ENCODE results near the gene IGLON5. TPM values are rescaled to one million over a fixed set of nuclear protein-coding genes. Genes with fewer than 3 reads are reported as not detected.

IGLON5 gene
- total RNA-seq, 2 experiments from 2014 or later, result not detected

DNA sequence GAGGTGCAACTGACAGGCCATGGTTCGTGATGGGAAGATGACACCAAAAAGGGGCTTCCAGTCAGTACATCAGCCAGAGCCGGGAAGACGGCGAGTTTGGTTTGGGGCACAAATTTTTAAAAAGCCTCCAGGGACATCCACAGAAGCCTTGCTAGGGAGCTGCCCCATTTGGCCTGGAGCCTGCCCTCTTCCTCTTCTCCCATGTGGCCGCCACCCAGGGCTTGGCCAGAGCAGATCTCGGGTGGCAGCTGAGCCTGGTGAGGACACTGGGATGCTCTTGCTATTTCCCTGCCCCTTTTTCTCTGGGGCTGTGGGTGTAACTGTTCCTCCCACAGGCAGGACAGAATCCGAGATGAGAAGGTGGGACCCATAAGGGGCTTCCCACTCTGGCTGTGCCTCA lies 46.5 kb downstream of the IGLON5 start:
- CTCF ChIA-PET (ENCODE audit: unreplicated experiment), result interaction anchor here (1.0 kb wide), 1 partner anchor 18 kb away, joined by 4 read pairs; no protein-coding TSS in a partner anchor

DNA sequence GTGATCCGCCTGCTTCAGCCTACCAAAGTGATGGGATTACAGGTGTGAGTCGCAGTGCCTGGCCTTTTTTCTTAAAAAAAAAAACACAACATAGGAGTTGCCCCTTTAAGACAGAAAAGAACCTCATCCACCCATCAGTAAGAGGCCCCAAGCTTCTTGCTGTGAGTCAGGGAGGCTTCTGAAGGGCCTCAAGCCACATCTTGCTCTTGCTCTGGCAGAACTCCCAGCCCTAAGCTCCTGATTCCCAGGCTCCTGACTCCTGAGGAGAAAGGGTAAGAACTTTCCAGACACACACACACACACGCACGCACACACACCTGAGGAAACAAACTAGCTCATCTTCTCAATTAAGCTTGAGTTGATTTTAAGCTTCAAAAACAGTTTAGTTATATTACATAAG lies 47.9 kb downstream of the IGLON5 start:
- Histone ChIP-seq H3K27ac (ENCODE audit: low read depth, low read length, poor library complexity, severe bottlenecking) (no peak overlapping the region), H3K4me1 (ENCODE audit: insufficient read depth, low read length, poor library complexity, severe bottlenecking) (peaks cover 19% of the 10 kb centered on the region), H3K9me3 (ENCODE audit: low read length) (no peaks in the 10 kb centered on the region), H2AFZ (ENCODE audit: low read length) (no peak overlapping the region), H3K9me2 (ENCODE audit: insufficient read depth, low read length) (no peaks in the 10 kb centered on the region), H3K79me2 (ENCODE audit: insufficient read depth, low read depth, low read length) (no peaks in the 10 kb centered on the region), H3K4me2 (ENCODE audit: low read length) (no peak overlapping the region), H3K36me3 (ENCODE audit: insufficient read depth, low read length) (no peaks in the 10 kb centered on the region), H3K4me3 (ENCODE audit: low read depth, low read length, poor library complexity, severe bottlenecking) (no peak overlapping the region), H4K20me1 (ENCODE audit: insufficient read depth, low read length) (no peaks in the 10 kb centered on the region)
- intact Hi-C loops (cut with micrococcal nuclease; ENCODE audit: unreplicated experiment), result no loop called here
- no peak for DNase-seq (ENCODE audit: low spot score)
- TF ChIP-seq EZH2phosphoT487 (IDR thresholded peaks at IDR 0.05; ENCODE audit: borderline replicate concordance, low read depth, low read length), result no peak
- TF ChIP-seq, protein P1, sequence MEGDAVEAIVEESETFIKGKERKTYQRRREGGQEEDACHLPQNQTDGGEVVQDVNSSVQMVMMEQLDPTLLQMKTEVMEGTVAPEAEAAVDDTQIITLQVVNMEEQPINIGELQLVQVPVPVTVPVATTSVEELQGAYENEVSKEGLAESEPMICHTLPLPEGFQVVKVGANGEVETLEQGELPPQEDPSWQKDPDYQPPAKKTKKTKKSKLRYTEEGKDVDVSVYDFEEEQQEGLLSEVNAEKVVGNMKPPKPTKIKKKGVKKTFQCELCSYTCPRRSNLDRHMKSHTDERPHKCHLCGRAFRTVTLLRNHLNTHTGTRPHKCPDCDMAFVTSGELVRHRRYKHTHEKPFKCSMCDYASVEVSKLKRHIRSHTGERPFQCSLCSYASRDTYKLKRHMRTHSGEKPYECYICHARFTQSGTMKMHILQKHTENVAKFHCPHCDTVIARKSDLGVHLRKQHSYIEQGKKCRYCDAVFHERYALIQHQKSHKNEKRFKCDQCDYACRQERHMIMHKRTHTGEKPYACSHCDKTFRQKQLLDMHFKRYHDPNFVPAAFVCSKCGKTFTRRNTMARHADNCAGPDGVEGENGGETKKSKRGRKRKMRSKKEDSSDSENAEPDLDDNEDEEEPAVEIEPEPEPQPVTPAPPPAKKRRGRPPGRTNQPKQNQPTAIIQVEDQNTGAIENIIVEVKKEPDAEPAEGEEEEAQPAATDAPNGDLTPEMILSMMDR (conservative IDR thresholded peaks at IDR 0.05; ENCODE audit: low read length), result no peak
- ChIA-PET CTCF (ENCODE audit: unreplicated experiment) (no interaction called here), POLR2A (no interaction called here)
- no TSS peak for BruUV-seq (replicated peaks)

More for the DNA sequence above, 46.5 kb downstream of the IGLON5 start:
- H3K79me2 ChIP-seq (ENCODE audit: insufficient read depth, low read depth, low read length), result no peaks in the 10 kb centered on the region
- no peaks in the 10 kb centered on the region for H3K9me3 ChIP-seq (ENCODE audit: low read length)
- H3K27ac ChIP-seq (ENCODE audit: low read depth, low read length, poor library complexity, severe bottlenecking), result no peak overlapping the region
- TF ChIP-seq, protein P1 (conservative IDR thresholded peaks at IDR 0.05; ENCODE audit: low read length), result no peak
- no peak for TF ChIP-seq EZH2phosphoT487 (IDR thresholded peaks at IDR 0.05; ENCODE audit: borderline replicate concordance, low read depth, low read length)
- peaks cover 11% of the 10 kb centered on the region for H3K4me1 ChIP-seq (ENCODE audit: insufficient read depth, low read length, poor library complexity, severe bottlenecking)
- BruUV-seq (replicated peaks), result no TSS peak
- H2AFZ ChIP-seq (ENCODE audit: low read length), result no peak overlapping the region
- no peaks in the 10 kb centered on the region for H4K20me1 ChIP-seq (ENCODE audit: insufficient read depth, low read length)
- POLR2A ChIA-PET, result no interaction called here
- no peak overlapping the region for H3K4me3 ChIP-seq (ENCODE audit: low read depth, low read length, poor library complexity, severe bottlenecking)
- no peak for DNase-seq (ENCODE audit: low spot score)
- no peaks in the 10 kb centered on the region for H3K9me2 ChIP-seq (ENCODE audit: insufficient read depth, low read length)
- no peaks in the 10 kb centered on the region for H3K36me3 ChIP-seq (ENCODE audit: insufficient read depth, low read length)
- intact Hi-C loops (cut with micrococcal nuclease; ENCODE audit: unreplicated experiment), result no loop called here
- H3K4me2 ChIP-seq (ENCODE audit: low read length), result no peak overlapping the region

DNA sequence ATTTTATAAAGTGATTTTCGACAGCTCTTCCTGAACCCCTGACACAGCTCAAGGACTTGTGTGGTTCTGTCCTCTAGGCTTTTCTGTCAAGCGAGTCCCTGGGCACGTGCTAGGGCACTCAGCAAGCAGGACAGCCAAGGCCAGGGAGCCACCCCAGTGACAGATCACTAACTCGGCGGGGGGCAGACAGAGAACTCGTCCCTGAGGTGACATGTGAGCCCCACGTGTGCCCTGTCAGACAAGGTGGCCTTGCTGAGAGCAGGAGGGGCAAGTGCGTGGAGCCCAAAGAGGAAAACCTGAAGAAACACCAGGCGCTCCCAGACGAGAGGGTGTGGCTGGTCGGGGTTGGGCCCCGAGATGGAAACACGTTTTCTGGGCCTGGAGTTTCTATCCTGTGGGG lies 49.8 kb downstream of the IGLON5 start:
- Histone ChIP-seq H3K79me2 (ENCODE audit: insufficient read depth, low read depth, low read length) (peaks cover 10% of the 10 kb centered on the region; the same call in 1 of the 2 replicates), H3K36me3 (ENCODE audit: insufficient read depth, low read length) (no peaks in the 10 kb centered on the region), H3K4me3 (ENCODE audit: low read depth, low read length, poor library complexity, severe bottlenecking) (no peak overlapping the region), H4K20me1 (ENCODE audit: insufficient read depth, low read length) (no peaks in the 10 kb centered on the region), H3K27ac (ENCODE audit: low read depth, low read length, poor library complexity, severe bottlenecking) (no peak overlapping the region), H3K9me2 (ENCODE audit: insufficient read depth, low read length) (no peaks in the 10 kb centered on the region), H3K9me3 (ENCODE audit: low read length) (no peaks in the 10 kb centered on the region), H3K4me1 (ENCODE audit: insufficient read depth, low read length, poor library complexity, severe bottlenecking) (peaks cover 27% of the 10 kb centered on the region), H2AFZ (ENCODE audit: low read length) (no peak overlapping the region), H3K4me2 (ENCODE audit: low read length) (no peak overlapping the region)
- ChIA-PET CTCF (ENCODE audit: unreplicated experiment) (interaction anchor here (0.5 to 1.0 kb wide), 2 partner anchors 22 to 829 kb away, joined by 3 read pairs; partner anchors contain the start of gene PPP2R1A), POLR2A (no interaction called here)
- DNase-seq (ENCODE audit: low spot score), result no peak
- TF ChIP-seq, protein P1 (conservative IDR thresholded peaks at IDR 0.05; ENCODE audit: low read length), result no peak
- TF ChIP-seq EZH2phosphoT487 (IDR thresholded peaks at IDR 0.05; ENCODE audit: borderline replicate concordance, low read depth, low read length), result no peak
- no TSS peak for BruUV-seq (replicated peaks)
- intact Hi-C loops (cut with micrococcal nuclease; ENCODE audit: unreplicated experiment), result no loop called here

Measured in OCI-LY7 (cell line).